HEK293 (cell line): ENCODE results near the gene RTP1.
"Not testable (repeated sequence)": the region's sequence is repeated elsewhere in the genome, so short reads cannot be mapped to it uniquely, and the experiment has no call there.

Source experiments
- CTCF ChIA-PET: fragments of 350-600 bp; formaldehyde crosslinking; extraction: SDS; loops from one replicate; lab custom pipeline; 2021; ENCODE audit warnings: antibody characterized with exemption; lab: Yijun Ruan, JAX
- POLR2A ChIA-PET: fragments of 300-600 bp; formaldehyde crosslinking; extraction: SDS; loops from one replicate; lab custom pipeline; 2020; ENCODE audit warnings: antibody characterized with exemption, inconsistent platforms; lab: Yijun Ruan, JAX
- H3K27ac ChIP-seq: fragments of 200-500 bp; sonication (Bioruptor generic); 2 replicates; pipeline ENCODE4 v1.5.1; 2014; ENCODE audit warnings: low read depth, low read length, control low read depth, inconsistent platforms; ENCODE audit errors: extremely low read depth
- H3K36me3 ChIP-seq, 2 experiments: fragments of 200-500 bp in 1 of 2; sonication (Bioruptor generic) in 1 of 2; 1 replicate in 1 of 2; 2 replicates in 1 of 2; pipeline ENCODE4 v1.5.1; 2014 to 2017; ENCODE audit warnings: inconsistent platforms in 2 of 2, low read length in 2 of 2; ENCODE audit not compliant: control insufficient read depth in 2 of 2, insufficient read depth in 1 of 2
- H3K4me1 ChIP-seq: fragments of 200-500 bp; sonication (Bioruptor generic); 2 replicates; pipeline ENCODE4 v1.5.1; 2014; ENCODE audit warnings: mild to moderate bottlenecking, low read length, inconsistent platforms; ENCODE audit not compliant: control insufficient read depth, insufficient read depth
- H3K4me3 ChIP-seq: 2 replicates; pipeline ENCODE4 v1.5.1; 2011; ENCODE audit warnings: low read depth, mild to moderate bottlenecking, control low read depth, low read length, moderate library complexity
- H3K9me3 ChIP-seq: fragments of 200-500 bp; sonication (Bioruptor generic); 2 replicates; pipeline ENCODE4 v1.5.1; 2014; ENCODE audit warnings: low read depth, low read length, inconsistent platforms; ENCODE audit not compliant: control insufficient read depth, insufficient read depth
- MEIS1 ChIP-seq: sonication (generic); formaldehyde crosslinking; IDR thresholded peaks from 2 replicates; pipeline ENCODE4 v1.8.1; 2022; ENCODE audit warnings: missing genetic modification reagents, mild to moderate bottlenecking, borderline replicate concordance
- OSR2 ChIP-seq: fragments of 450-650 bp; formaldehyde crosslinking; IDR thresholded peaks from 2 replicates; pipeline ENCODE4 v1.5.1; 2016; ENCODE audit warnings: missing biosample characterization, missing genetic modification characterization
- WT1 ChIP-seq: fragments of 450-650 bp; formaldehyde crosslinking; IDR thresholded peaks from 2 replicates; pipeline ENCODE4 v1.5.1; 2016; ENCODE audit warnings: missing biosample characterization, missing genetic modification characterization
- ZBTB48 ChIP-seq: fragments of 450-650 bp; formaldehyde crosslinking; IDR thresholded peaks from 2 replicates; pipeline ENCODE4 v1.5.1; 2016; ENCODE audit warnings: missing biosample characterization, missing genetic modification characterization
- ZBTB7A ChIP-seq: fragments of 450-650 bp; formaldehyde crosslinking; IDR thresholded peaks from 2 replicates; pipeline ENCODE4 v1.5.1; 2016; ENCODE audit warnings: low read depth, missing biosample characterization, missing genetic modification characterization
- ZFP69B ChIP-seq: fragments of 450-650 bp; formaldehyde crosslinking; IDR thresholded peaks from 2 replicates; pipeline ENCODE4 v1.5.1; 2016; ENCODE audit warnings: missing biosample characterization, missing genetic modification characterization
- ZNF16 ChIP-seq: fragments of 450-650 bp; formaldehyde crosslinking; IDR thresholded peaks from 2 replicates; pipeline ENCODE4 v1.5.1; 2016; ENCODE audit warnings: low read depth, missing biosample characterization, missing genetic modification characterization
- ZNF202 ChIP-seq: fragments of 450-650 bp; formaldehyde crosslinking; IDR thresholded peaks from 2 replicates; pipeline ENCODE4 v1.5.1; 2016; ENCODE audit warnings: missing biosample characterization, missing genetic modification characterization, borderline replicate concordance
- ZNF266 ChIP-seq: fragments of 450-650 bp; formaldehyde crosslinking; IDR thresholded peaks from 2 replicates; pipeline ENCODE4 v1.5.1; 2016; ENCODE audit warnings: missing biosample characterization, missing genetic modification characterization, low read depth
- ZNF280D ChIP-seq: fragments of 450-650 bp; formaldehyde crosslinking; IDR thresholded peaks from 2 replicates; pipeline ENCODE4 v1.5.1; 2016; ENCODE audit warnings: missing biosample characterization, missing genetic modification characterization
- ZNF354C ChIP-seq: fragments of 450-650 bp; formaldehyde crosslinking; IDR thresholded peaks from 2 replicates; pipeline ENCODE4 v1.5.1; 2016; ENCODE audit warnings: missing biosample characterization, missing genetic modification characterization, low read depth, borderline replicate concordance
- ZNF404 ChIP-seq: fragments of 450-650 bp; formaldehyde crosslinking; IDR thresholded peaks from 2 replicates; pipeline ENCODE4 v1.5.1; 2017; ENCODE audit warnings: missing biosample characterization, missing genetic modification characterization
- ZNF521 ChIP-seq: fragments of 450-650 bp; formaldehyde crosslinking; IDR thresholded peaks from 2 replicates; pipeline ENCODE4 v1.5.1; 2017; ENCODE audit warnings: missing biosample characterization, mild to moderate bottlenecking, missing genetic modification characterization
- ZNF558 ChIP-seq: fragments of 450-650 bp; formaldehyde crosslinking; IDR thresholded peaks from 2 replicates; pipeline ENCODE4 v1.5.1; 2016; ENCODE audit warnings: missing biosample characterization, missing genetic modification characterization
- ZNF596 ChIP-seq: fragments of 450-650 bp; IDR thresholded peaks from 2 replicates; pipeline ENCODE4 v1.5.0; 2018; ENCODE audit warnings: missing biosample characterization, mild to moderate bottlenecking, missing genetic modification characterization, moderate library complexity
- ZNF707 ChIP-seq: fragments of 450-650 bp; formaldehyde crosslinking; IDR thresholded peaks from 2 replicates; pipeline ENCODE4 v1.5.1; 2016; ENCODE audit warnings: missing biosample characterization, missing genetic modification characterization
- TF ChIP-seq, protein P1 (sequence below): fragments of 450-650 bp; formaldehyde crosslinking; IDR thresholded peaks from 2 replicates; pipeline ENCODE4 v1.5.1; 2017; ENCODE audit warnings: missing biosample characterization, missing genetic modification characterization
- TF ChIP-seq, protein P2 (sequence below): fragments of 450-650 bp; formaldehyde crosslinking; IDR thresholded peaks from 2 replicates; pipeline ENCODE4 v1.5.1; 2016; ENCODE audit warnings: missing biosample characterization, missing genetic modification characterization
- TF ChIP-seq, protein P3 (sequence below): fragments of 450-650 bp; formaldehyde crosslinking; IDR thresholded peaks from 2 replicates; pipeline ENCODE4 v1.5.1; 2016; ENCODE audit warnings: missing biosample characterization, missing genetic modification characterization

Gene RTP1

GRCh38 chr3:187237741-187238140 lies 40.5 kb downstream of the RTP1 start:
- Histone ChIP-seq H3K27ac (no peak overlapping the region), H3K4me1 (no peaks in the 10 kb centered on the region), H3K36me3 (no peaks in the 10 kb centered on the region), H3K4me3 (no peak overlapping the region), H3K9me3 (no peaks in the 10 kb centered on the region)
- ChIA-PET CTCF (no interaction called here), POLR2A (no interaction called here)
- TF ChIP-seq ZNF707 (tag by site-specific recombination) (no peak), ZNF202 (tag by site-specific recombination) (no peak), ZBTB48 (tag by site-specific recombination) (no peak), ZNF596 (tag by site-specific recombination) (no peak)
- TF ChIP-seq, protein P1, sequence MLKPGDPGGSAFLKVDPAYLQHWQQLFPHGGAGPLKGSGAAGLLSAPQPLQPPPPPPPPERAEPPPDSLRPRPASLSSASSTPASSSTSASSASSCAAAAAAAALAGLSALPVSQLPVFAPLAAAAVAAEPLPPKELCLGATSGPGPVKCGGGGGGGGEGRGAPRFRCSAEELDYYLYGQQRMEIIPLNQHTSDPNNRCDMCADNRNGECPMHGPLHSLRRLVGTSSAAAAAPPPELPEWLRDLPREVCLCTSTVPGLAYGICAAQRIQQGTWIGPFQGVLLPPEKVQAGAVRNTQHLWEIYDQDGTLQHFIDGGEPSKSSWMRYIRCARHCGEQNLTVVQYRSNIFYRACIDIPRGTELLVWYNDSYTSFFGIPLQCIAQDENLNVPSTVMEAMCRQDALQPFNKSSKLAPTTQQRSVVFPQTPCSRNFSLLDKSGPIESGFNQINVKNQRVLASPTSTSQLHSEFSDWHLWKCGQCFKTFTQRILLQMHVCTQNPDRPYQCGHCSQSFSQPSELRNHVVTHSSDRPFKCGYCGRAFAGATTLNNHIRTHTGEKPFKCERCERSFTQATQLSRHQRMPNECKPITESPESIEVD: no peak
- TF ChIP-seq, protein P2, sequence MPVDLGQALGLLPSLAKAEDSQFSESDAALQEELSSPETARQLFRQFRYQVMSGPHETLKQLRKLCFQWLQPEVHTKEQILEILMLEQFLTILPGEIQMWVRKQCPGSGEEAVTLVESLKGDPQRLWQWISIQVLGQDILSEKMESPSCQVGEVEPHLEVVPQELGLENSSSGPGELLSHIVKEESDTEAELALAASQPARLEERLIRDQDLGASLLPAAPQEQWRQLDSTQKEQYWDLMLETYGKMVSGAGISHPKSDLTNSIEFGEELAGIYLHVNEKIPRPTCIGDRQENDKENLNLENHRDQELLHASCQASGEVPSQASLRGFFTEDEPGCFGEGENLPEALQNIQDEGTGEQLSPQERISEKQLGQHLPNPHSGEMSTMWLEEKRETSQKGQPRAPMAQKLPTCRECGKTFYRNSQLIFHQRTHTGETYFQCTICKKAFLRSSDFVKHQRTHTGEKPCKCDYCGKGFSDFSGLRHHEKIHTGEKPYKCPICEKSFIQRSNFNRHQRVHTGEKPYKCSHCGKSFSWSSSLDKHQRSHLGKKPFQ (tag by site-specific recombination): no peak

DNA sequence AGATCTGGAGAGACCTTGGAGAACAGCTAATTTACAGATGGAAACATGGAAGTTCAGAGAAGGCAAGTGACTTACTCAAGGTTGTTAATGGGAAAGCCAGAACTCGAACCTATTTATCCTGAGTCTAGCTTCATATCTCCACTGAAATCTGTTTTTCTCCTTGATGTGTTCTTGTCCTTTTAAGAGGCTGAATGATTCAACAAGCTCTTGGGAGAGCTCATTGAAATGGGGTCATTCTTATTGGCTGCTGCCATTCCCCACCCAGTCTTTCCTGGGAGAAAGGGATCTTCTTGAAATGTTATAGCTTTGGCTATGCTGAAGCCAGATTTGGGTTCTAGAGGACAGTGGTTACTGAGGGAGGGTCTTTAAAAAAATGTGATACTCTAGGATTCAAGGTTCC lies 41.0 kb downstream of the RTP1 start:
- Histone ChIP-seq H3K4me3 (no peak overlapping the region), H3K4me1 (no peaks in the 10 kb centered on the region), H3K27ac (no peak overlapping the region), H3K36me3 (no peaks in the 10 kb centered on the region), H3K9me3 (no peaks in the 10 kb centered on the region)
- ChIA-PET POLR2A (no interaction called here), CTCF (no interaction called here)
- TF ChIP-seq WT1: no peak
- TF ChIP-seq ZNF558 (tag by site-specific recombination): no peak
- TF ChIP-seq ZBTB7A (tag by site-specific recombination): no peak
- TF ChIP-seq ZBTB48 (tag by site-specific recombination): no peak
- no peak for TF ChIP-seq MEIS1
- no peak for TF ChIP-seq ZNF707 (tag by site-specific recombination)
- no peak for TF ChIP-seq ZNF16 (tag by site-specific recombination)
- no peak for TF ChIP-seq ZNF280D (tag by site-specific recombination)
- no peak for TF ChIP-seq OSR2
- TF ChIP-seq ZFP69B: no peak
- no peak for TF ChIP-seq ZNF354C (tag by site-specific recombination)
- no peak for TF ChIP-seq ZNF404 (tag by site-specific recombination)
- no peak for TF ChIP-seq ZNF521 (tag by site-specific recombination)
- TF ChIP-seq, protein P3, sequence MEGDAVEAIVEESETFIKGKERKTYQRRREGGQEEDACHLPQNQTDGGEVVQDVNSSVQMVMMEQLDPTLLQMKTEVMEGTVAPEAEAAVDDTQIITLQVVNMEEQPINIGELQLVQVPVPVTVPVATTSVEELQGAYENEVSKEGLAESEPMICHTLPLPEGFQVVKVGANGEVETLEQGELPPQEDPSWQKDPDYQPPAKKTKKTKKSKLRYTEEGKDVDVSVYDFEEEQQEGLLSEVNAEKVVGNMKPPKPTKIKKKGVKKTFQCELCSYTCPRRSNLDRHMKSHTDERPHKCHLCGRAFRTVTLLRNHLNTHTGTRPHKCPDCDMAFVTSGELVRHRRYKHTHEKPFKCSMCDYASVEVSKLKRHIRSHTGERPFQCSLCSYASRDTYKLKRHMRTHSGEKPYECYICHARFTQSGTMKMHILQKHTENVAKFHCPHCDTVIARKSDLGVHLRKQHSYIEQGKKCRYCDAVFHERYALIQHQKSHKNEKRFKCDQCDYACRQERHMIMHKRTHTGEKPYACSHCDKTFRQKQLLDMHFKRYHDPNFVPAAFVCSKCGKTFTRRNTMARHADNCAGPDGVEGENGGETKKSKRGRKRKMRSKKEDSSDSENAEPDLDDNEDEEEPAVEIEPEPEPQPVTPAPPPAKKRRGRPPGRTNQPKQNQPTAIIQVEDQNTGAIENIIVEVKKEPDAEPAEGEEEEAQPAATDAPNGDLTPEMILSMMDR (tag by site-specific recombination): no peak
- TF ChIP-seq ZNF266 (tag by site-specific recombination): no peak

- H3K4me3 ChIP-seq, H3K4me1 ChIP-seq, POLR2A ChIA-PET, H3K36me3 ChIP-seq, H3K9me3 ChIP-seq, H3K27ac ChIP-seq: not testable (repeated sequence)
- CTCF ChIA-PET: interaction anchor here (0.7 kb wide), 1 partner anchor 21 kb away, joined by 3 read pairs; no protein-coding TSS in a partner anchor
Observed at GRCh38 chr3:187238835-187239234, 41.5 kb downstream of the RTP1 start.
